ENCODE data around the gene FGGY.
"Not testable (repeated sequence)": the region's sequence is repeated elsewhere in the genome, so short reads cannot be mapped to it uniquely, and the experiment has no call there.

The FGGY gene

DNA sequence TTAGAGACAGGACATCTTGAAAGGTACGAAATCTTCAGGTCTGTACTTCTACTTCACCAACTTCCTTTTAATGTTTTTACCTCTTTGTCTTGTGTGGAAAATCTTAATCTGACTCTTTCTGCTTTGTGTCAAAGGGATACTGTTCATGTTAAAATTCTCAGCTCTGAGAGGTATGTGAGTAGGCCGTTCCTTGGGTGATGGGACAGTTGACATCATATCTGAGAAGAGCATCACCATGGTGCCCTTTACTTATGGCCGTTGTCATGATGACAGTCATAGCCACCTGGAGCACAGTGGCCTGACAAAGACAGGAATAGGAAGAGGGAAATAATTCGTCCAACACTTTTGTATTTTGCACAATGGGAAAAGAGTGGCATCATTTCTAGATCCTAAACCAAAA lies 145.6 kb downstream of the FGGY start:
- no peak for DNase-seq (ENCODE audit: low read depth, low spot score)

DNA sequence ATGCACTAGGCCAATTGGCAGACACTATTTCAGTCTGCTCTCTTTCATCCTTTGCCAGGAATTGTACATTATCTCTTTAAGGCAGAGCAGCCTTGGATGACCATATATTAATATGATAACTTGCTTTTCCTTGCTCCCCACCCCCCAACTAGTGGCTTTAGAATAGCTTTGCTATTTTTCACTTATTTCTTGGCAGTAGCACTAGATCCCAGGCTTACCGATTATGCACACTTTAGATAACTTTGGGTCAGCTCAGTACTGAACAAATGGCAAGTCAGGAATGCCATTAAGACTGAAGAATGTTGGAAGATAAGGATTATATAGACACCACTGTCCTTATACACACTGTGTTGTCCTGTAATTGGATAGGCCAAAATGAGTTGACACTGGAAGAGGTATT lies 146.4 kb downstream of the FGGY start:
- DNase-seq (ENCODE audit: low read depth, low spot score), result no peak

DNA sequence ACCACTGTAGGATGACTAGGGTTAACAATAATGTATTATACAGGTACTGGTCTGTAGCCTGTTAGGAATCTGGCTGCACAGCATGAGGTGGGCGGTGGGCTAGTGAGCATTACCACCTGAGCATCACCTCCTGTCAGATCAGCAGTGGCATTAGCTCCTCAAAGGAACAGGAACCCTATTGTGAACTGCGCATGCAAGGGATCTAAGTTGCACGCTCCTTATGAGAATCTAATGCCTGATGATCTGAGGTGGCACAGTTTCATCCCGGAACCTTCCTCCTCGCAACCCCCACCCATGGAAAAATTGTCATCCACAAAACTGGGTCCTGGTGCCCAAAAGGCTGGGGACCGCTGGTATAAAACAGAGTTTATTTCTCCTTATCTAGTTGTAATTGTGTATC lies 147.6 kb downstream of the FGGY start:
- no peak for DNase-seq (ENCODE audit: low read depth, low spot score)

DNA sequence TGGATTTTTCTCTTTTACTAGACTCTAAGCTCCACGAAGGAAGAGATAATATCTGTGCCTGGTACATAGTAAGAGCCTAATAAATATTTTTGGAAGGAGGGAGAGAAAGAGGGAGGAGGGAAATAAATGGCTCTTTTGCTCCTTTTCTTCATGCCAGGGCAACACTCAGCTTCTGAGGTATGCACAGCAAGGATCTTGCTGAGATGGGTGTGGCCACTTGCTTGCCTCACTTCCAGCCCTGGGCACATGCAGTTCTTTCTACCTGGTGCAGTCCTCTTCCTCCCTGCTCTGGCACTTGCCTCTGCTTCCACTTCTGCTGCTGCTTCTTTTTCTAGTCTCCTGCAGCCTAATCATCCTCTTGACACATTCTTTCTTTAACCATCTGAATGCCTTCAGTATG lies 148.1 kb downstream of the FGGY start:
- DNase-seq (ENCODE audit: low read depth, low spot score), result no peak

DNA sequence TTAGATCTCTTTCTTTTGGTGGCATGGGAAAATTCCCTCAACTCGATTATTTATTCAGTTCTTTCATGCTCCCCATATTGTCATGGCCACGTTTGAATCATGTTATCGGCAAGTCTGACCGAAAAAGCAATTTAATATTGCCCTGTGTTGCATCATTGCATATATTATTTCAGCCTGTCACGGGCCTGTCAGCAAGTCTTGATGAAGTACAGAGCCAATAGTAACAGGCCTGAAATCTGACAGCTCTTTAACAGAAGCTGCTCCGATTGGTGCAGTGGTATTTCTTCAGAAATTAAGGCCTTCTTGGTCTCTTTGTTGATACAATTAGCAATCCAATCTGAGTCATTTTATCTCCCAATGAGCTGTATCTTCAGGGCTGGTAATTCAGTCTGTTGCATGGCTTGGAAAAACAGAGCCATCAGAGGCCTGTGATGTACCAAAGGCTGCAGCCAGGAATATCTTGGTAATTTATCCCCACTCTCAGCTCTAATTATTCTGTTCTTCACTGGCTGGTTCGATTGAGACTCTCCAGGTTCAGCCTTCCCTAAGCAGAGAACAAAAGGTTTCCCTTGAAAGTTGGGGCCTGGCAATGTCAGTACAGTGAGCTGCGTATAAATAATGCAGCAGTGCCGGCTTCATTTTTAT lies 149.5 kb downstream of the FGGY start:
- DNase-seq (ENCODE audit: low read depth, low spot score), result no peak

DNA sequence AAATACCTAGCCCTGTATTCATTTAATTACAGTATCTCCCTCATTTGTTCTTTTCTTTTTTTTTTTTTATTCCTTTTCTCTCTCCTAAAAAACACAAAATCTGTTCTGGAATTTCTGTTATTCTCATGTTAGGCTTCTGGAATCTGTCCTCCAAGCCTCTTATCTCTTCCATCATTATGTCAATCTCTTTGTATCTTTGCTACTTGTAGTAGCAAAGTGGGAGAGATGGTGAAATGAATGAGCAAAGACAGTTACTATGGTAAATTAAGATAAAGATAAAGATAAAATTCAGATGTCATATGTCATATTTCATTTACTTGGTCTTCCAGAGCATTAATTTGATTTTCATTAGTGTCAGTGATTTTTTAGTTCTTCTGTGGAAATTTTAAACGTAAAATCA lies 155.1 kb downstream of the FGGY start:
- DNase-seq (ENCODE audit: low read depth, low spot score), result no peak

DNA sequence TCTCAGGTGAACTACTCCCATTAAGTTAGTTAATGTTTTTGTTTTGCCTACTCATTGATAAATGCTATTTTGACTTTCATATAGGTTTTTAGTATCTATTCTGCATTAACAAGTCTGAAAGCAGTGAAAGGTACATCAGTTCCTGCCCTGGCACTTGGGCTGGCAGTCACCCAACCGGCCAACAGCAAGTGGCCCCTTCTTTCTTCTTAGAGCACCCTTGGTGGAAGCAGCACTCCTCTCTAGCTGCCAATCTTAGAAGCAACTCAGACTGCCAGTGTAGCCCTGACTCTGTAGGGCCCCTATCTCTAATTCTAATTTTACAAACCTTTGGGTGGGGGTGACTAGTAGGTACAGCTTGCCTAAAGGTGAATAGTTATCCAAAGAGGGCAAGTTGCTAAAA lies 155.7 kb downstream of the FGGY start:
- no peak for DNase-seq (ENCODE audit: low read depth, low spot score)

DNA sequence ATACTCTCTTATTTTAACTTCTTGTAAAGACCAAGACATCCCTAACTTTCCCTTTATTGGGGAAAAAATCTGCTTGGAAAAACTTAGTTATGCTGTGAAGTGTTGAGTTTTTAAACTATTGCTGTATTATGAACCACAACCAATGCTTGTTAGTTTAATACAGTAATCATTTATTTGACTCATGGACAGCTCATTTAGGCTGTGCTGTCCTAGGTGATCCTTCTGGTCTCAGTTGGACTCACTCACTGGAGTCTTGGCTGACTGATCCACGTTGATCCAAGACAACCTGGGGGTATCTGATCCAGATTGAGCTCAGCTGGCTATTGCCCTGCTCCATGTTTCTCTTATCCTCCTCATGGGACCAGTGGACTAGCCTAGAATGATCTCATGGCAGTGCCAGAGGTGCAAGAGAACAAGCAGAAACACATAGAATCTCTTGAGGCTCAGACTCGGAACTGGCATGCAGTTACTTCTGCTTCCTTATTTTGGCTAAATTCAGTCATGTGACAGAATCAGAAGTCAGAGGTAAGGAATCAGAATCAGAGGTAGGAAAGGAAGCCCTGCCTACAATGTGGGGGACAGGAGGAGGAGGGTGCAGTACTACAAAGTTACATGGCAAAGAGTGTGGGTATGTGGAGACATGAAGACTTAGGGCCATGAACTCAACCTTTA lies 156.5 kb downstream of the FGGY start:
- DNase-seq (ENCODE audit: low read depth, low spot score), result no peak

DNA sequence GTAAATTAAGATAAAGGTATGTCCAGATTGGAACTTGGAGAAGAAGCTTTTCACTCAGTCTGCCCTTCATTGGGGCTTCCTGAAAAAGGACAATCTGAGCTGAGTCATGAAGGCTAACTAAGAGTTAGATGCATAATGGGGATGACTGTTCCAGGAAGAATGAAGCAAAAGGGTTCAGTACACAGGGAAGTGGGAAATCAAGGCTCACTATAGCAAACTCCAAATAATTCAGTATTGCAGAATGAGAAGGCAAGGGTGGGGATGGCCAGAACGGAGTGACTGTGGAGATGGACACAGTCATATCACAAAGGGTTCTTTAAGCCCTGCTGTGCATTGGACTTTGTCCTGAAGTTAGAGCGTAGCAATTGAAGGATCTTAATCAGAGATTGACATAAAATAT lies 158.3 kb downstream of the FGGY start:
- DNase-seq (ENCODE audit: low read depth, low spot score), result no peak

DNA sequence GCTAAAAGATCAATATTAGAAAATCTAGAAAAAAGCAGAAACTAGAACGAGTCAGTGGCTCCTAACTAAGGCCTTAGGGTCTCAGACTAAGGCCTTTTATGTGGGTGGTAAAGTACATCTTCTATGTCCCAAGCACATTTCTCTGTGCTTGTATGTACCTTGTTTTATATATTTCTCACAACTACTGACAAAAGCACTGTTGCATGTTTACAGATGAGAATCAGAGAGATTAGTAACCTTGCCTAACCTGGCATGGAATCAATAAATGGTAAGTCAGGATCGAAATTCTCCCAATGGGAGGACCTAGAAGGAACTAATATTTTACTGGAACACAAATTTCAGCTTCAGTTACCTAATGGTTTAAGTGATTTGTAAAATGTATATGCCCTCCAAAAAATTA lies 160.9 kb downstream of the FGGY start:
- DNase-seq (ENCODE audit: low read depth, low spot score), result no peak

DNA sequence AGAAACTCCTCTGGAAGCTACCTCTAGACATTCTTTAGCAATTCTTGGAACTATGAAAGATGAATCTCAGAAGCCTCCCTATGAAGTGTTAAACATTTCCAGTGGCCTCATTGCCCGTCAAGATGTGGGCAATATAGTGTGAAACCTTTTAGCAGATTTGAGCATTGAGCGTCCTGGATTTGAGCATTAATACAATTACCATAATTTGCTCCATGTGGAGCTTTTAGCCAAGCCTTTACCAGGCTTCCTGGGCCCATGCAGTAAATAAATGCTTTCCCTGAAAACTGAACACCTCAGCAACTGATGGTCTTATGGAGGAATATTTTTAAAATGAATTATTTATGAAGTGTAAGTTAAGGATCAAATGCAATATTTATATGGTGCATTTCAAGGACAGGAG lies 162.0 kb downstream of the FGGY start:
- no peak for DNase-seq (ENCODE audit: low read depth, low spot score)

DNA sequence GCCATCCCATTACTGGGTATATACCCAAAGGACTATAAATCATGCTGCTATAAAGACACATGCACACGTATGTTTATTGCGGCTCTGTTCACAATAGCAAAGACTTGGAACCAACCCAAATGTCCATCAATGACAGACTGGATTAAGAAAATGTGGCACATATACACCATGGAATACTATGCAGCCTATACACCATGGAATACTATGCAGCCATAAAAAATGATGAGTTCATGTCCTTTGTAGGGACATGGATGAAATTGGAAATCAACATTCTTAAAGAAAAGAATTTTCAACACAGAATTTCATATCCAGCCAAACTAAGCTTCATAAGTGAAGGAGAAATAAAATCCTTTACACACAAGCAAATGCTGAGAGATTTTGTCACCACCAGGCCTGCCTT lies 166.0 kb downstream of the FGGY start:
- not testable (repeated sequence) for DNase-seq (ENCODE audit: low read depth, low spot score)

DNA sequence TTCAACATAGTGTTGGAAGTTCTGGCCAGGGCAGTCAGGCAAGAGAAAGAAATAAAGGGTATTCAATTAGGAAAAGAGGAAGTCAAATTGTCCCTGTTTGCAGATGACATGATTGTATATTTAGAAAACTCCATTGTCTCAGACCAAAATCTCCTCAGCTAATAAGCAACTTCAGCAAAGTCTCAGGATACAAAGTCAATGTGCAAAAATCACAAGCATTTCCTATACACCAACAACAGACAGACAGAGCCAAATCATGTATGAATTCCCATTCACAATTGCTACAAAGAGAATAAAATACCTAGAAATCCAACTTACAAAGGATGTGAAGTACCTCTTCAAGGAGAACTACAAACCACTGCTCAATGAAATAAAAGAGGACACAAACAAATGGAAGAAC lies 168.6 kb downstream of the FGGY start:
- DNase-seq (ENCODE audit: low read depth, low spot score), result not testable (repeated sequence)

DNA sequence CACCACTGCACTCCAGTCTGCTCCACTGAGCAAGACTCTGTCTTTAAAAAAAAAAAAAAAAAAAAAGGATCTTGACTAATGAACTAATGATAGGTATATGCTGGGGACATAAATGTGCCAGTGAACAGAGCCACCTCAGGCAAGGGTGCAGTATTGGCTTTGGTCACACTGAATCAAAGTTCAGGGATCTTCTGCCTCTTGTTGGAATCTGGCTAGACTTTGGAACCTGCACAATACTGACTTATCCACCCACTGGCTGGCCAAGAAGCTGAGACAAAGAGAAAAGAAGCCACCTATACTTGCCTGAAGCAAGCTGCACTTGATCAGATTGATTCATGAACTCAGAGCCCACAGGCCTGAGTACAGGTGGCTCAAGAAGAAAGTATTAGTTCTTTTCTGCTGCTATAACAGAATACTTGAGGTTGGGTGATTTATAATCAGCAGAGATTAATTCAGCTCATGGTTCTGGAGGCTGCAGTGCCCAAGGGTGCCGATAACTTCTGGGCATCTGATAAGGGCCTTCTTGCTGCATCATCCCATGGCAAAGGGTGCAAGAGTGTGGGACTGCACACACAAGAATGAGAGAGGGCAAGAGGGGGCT lies 172.0 kb downstream of the FGGY start:
- DNase-seq (ENCODE audit: low read depth, low spot score), result no peak

DNA sequence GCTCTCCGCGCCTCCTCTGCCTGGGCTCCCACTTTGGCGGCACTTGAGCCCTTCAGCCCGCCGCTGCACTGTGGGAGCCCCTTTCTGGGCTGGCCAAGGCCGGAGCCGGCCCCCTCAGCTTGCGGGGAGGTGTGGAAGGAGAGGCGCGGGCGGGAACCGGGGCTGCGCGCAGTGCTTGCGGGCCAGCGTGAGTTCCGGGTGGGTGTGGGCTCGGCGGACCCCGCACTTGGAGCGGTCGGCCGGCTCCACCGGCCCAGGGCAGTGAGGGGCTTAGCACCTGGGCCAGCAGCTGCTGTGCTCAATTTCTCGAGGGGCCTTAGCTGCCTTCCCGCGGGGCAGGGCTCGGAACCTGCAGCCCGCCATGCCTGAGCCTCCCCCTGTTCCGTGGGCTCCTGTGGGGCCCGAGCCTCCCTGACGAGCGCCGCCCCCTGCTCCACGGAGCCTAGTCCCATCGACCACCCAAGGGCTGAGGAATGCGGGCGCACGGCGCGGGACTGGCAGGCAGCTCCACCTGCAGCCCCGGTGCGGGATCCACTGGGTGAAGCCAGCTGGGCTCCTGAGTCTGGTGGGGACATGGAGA lies 175.2 kb downstream of the FGGY start:
- DNase-seq (ENCODE audit: low read depth, low spot score), result not testable (repeated sequence)

DNA sequence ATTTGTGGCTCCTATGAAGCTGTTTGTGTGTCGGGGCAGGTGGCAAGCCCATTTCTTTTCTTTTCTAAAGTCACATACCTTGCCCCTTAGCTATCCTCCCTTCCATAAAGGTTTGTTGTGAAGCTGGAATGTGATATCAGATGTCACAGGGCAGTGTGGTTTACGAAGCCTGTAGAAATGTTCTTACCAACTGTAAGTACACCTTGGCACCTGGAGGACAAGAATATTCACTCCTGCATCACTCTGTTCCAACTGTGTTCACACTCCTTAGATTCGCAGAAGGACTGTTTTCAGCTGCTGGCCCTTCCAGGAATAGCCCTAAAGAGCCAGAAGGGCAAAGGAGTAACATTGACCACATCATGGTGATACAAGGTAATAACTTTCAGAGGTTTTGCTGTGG lies 176.9 kb downstream of the FGGY start:
- no peak for DNase-seq (ENCODE audit: low read depth, low spot score)

DNA sequence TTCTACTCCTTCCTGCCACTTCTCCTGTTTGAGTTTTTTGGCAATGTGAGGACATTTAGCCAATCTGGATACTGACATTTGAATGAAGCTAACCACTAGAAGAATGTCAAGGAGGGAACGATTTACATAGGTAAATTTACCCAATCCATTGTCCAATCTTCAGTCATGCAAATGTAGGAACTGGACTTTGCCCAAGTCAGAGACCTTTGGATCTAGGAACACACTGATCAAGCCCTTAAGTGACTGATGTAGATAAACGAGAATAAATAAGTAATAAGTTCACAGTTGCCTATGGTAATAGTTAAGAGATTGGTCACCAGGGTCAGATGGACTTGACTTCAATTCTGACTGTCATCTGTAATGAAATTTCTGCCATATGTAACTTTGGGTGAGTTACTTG lies 177.6 kb downstream of the FGGY start:
- no peak for DNase-seq (ENCODE audit: low read depth, low spot score)

DNA sequence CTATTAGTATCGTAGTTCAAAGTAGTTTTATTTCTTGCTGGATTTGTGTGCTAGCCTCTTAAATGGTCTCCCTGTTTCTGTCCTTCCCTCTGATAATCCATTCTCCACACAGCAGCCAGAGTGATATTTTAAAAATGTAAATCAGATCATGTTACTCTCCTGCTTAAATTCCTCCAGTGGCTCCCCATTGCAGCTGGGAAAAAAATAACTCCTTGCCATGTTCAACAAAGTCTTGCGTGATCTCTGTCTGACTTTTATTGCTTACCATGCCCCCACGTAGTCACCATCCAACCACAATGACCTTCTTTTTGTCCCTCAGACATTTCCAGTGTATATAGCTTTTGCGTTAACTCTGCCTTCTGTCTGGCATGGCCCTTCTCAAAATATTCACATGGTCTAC lies 178.8 kb downstream of the FGGY start:
- DNase-seq (ENCODE audit: low read depth, low spot score), result no peak

DNA sequence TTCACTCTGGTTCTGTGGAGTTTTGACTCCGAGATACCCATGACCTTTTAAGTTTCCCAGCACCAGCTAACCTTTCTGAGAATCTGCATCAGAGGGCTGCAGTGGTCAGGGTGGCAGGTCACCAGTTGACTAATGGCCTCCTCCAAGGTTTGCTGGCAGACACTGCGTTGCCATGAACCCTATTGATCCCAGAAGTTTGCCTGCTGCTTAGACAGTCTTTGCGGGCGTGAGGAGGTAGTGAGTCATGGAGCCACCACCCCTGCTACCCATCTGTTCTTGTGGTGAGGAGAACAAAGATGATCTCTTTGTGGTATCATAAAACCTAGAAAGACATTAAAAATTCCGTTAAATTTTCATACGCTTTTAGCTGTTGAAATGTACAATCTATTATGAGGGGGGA lies 180.4 kb downstream of the FGGY start:
- no peak for DNase-seq (ENCODE audit: low read depth, low spot score)

DNA sequence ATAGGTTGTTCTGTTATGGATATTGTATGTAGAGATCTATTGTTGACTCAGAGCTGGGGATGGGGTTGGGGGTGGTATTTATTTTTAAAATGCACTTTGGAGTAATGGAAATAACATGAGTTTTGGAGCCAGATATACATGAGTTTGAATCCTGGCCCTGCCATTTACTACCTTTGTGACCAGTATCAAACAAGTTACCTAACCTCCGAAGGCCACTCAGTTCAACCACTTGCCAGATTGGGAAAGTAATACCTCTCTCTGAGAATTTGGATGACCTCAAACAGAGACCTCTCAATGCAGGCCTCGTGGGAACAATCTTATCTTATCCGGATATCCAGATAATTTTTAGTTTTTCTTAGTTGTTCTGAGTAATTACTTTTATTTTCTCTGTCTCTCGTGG lies 181.0 kb downstream of the FGGY start:
- no peak for DNase-seq (ENCODE audit: low read depth, low spot score)

DNA sequence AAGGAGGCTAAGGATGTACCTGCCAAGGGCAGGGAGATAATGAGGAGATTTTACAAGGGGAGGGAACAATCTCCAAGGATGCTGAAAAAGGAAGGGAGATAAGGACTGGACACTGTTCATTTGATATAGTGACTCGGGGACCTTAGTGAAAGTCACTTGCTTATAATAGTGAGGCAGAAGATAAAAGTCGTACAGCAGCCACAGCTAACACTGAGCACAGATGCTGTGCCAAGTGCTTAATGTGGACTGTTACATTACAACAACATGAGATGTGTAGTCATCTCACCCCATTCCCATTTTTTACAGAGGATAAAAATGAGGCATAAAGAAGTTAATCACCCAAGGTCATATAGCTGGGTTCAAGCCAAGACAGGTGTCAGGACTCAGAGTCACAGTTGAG lies 181.9 kb downstream of the FGGY start:
- DNase-seq (ENCODE audit: low read depth, low spot score), result no peak

DNA sequence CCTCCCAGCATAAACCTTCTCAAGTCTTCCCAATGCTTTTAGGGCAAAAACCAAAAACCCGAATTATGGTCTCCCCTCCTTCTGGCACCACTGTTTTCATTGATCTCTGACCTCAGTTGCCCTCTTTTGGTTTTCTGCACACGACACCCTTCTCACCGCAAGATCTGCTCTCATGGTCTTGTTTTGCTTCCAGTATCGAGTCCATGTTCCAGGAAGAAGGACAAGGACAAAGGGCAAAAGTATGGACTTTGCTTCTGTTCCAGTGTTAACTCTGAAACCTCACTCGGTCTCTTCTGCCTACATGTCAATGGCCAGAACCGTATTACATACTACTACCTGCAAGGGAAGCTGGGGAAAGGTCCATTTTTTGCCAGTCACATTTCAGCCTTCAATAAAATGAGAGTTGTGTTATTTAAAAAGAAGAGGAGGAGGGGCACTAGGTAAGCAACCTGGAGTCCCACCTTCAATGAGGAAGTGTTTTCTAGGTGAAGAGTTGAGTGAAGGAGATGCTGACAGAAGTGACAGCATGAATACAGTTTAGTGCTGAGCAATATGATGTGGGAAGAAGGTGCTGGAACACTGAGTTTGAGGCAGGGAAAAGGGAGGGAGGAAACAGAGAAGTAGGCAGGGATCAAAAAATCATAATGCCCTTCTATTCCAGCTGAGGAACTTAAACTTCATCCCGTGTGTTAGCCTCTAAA lies 183.4 kb downstream of the FGGY start:
- no peak for DNase-seq (ENCODE audit: low read depth, low spot score)
